Measurements from ENCODE around the gene TRIO.

TRIO gene

GRCh38 chr5:14238272-14238671 lies 95.1 kb downstream of the TRIO start:
- H3K9me2 ChIP-seq (replicated peaks; ENCODE audit: insufficient read depth, low read length): no peaks in the 10 kb centered on the region
- peaks cover 55% of the 10 kb centered on the region for H4K20me1 ChIP-seq (ENCODE audit: low read depth, low read length)
- H2AFZ ChIP-seq (ENCODE audit: low read depth, low read length, severe bottlenecking): no peak overlapping the region
- no peaks in the 10 kb centered on the region for H3K79me2 ChIP-seq (ENCODE audit: insufficient read depth, low read length)
- no peak overlapping the region for H3K9ac ChIP-seq (ENCODE audit: low read length)
- TF ChIP-seq EZH2phosphoT487 (conservative IDR thresholded peaks at IDR 0.05; ENCODE audit: low read length) (no peak), CTCF (IDR thresholded peaks at IDR 0.05; ENCODE audit: insufficient read depth, low read length, poor library complexity, severe bottlenecking) (no peak)
- H3K27me3 ChIP-seq (ENCODE audit: low read length): no peaks in the 10 kb centered on the region
- H3F3A ChIP-seq (ENCODE audit: insufficient read depth): no peaks in the 10 kb centered on the region
- no peak overlapping the region for H3K27ac ChIP-seq (ENCODE audit: low read depth, low read length)
- H3K4me3 ChIP-seq (ENCODE audit: insufficient read depth, low read length, poor library complexity, severe bottlenecking): no peak overlapping the region
- no peaks in the 10 kb centered on the region for H3K9me3 ChIP-seq (ENCODE audit: insufficient read depth, low read length)
- H3K4me2 ChIP-seq (ENCODE audit: low read depth, low read length, poor library complexity, severe bottlenecking): no peak overlapping the region
- H3K36me3 ChIP-seq (ENCODE audit: low read length): no peaks in the 10 kb centered on the region

- no peak overlapping the region for H3K4me3 ChIP-seq (ENCODE audit: insufficient read depth, low read length, poor library complexity, severe bottlenecking)
- H3K79me2 ChIP-seq (ENCODE audit: insufficient read depth, low read length): no peaks in the 10 kb centered on the region
- no peaks in the 10 kb centered on the region for H3K36me3 ChIP-seq (ENCODE audit: low read length)
- H3K9ac ChIP-seq (ENCODE audit: low read length): no peak overlapping the region
- H2AFZ ChIP-seq (ENCODE audit: low read depth, low read length, severe bottlenecking): no peak overlapping the region
- H3K9me2 ChIP-seq (replicated peaks; ENCODE audit: insufficient read depth, low read length): no peaks in the 10 kb centered on the region
- no peak overlapping the region for H3K27ac ChIP-seq (ENCODE audit: low read depth, low read length)
- H3F3A ChIP-seq (ENCODE audit: insufficient read depth): no peaks in the 10 kb centered on the region
- no peaks in the 10 kb centered on the region for H3K27me3 ChIP-seq (ENCODE audit: low read length)
- no peak overlapping the region for H3K4me2 ChIP-seq (ENCODE audit: low read depth, low read length, poor library complexity, severe bottlenecking)
- no peak for TF ChIP-seq CTCF (IDR thresholded peaks at IDR 0.05; ENCODE audit: insufficient read depth, low read length, poor library complexity, severe bottlenecking)
- TF ChIP-seq EZH2phosphoT487 (conservative IDR thresholded peaks at IDR 0.05; ENCODE audit: low read length): no peak
- no peaks in the 10 kb centered on the region for H3K9me3 ChIP-seq (ENCODE audit: insufficient read depth, low read length)
- peaks cover 59% of the 10 kb centered on the region for H4K20me1 ChIP-seq (ENCODE audit: low read depth, low read length)
Measured at GRCh38 chr5:14239404-14239803, 96.3 kb downstream of the TRIO start.

GRCh38 chr5:14239951-14240350 lies 96.8 kb downstream of the TRIO start:
- Histone ChIP-seq H3K9me2 (replicated peaks; ENCODE audit: insufficient read depth, low read length) (no peaks in the 10 kb centered on the region), H3K36me3 (ENCODE audit: low read length) (no peaks in the 10 kb centered on the region), H4K20me1 (ENCODE audit: low read depth, low read length) (peaks cover 55% of the 10 kb centered on the region), H3K79me2 (ENCODE audit: insufficient read depth, low read length) (no peaks in the 10 kb centered on the region), H3K27me3 (ENCODE audit: low read length) (no peaks in the 10 kb centered on the region), H2AFZ (ENCODE audit: low read depth, low read length, severe bottlenecking) (no peak overlapping the region), H3K27ac (ENCODE audit: low read depth, low read length) (no peak overlapping the region), H3K9ac (ENCODE audit: low read length) (no peak overlapping the region), H3K4me3 (ENCODE audit: insufficient read depth, low read length, poor library complexity, severe bottlenecking) (no peak overlapping the region), H3K9me3 (ENCODE audit: insufficient read depth, low read length) (no peaks in the 10 kb centered on the region), H3F3A (ENCODE audit: insufficient read depth) (no peaks in the 10 kb centered on the region), H3K4me2 (ENCODE audit: low read depth, low read length, poor library complexity, severe bottlenecking) (no peak overlapping the region)
- TF ChIP-seq EZH2phosphoT487 (conservative IDR thresholded peaks at IDR 0.05; ENCODE audit: low read length) (no peak), CTCF (IDR thresholded peaks at IDR 0.05; ENCODE audit: insufficient read depth, low read length, poor library complexity, severe bottlenecking) (no peak)
